Activated CD4-positive, alpha-beta T cell treated with anti-CD3 and anti-CD28 coated beads, Interleukin-2, amount 10 ng/mL, durations not matched to agents 24 days and 14 days (primary cell): ENCODE results near the gene KDM2A. TPM values are rescaled to one million over a fixed set of nuclear protein-coding genes. Genes with fewer than 3 reads are reported as not detected.
"Not testable (repeated sequence)": the region's sequence is repeated elsewhere in the genome, so short reads cannot be mapped to it uniquely, and the experiment has no call there.

Experiments
- DNase-seq: peaks from one replicate; pipeline ENCODE4 v3.0.0; 2022
- H3K27ac Mint-ChIP-seq: one replicate; pipeline ENCODE4 v1.8.0; 2022; ENCODE audit warnings: mild to moderate bottlenecking, mixed read lengths
- H3K27me3 Mint-ChIP-seq: one replicate; pipeline ENCODE4 v1.8.0; 2022; ENCODE audit warnings: mixed read lengths
- H3K36me3 Mint-ChIP-seq: one replicate; pipeline ENCODE4 v1.8.0; 2022; ENCODE audit warnings: low read depth, mild to moderate bottlenecking, mixed read lengths
- H3K4me1 Mint-ChIP-seq: one replicate; pipeline ENCODE4 v1.8.0; 2021; ENCODE audit warnings: mixed read lengths
- H3K4me3 Mint-ChIP-seq: one replicate; pipeline ENCODE4 v1.8.0; 2022; ENCODE audit warnings: mild to moderate bottlenecking, moderate library complexity, mixed read lengths
- H3K9me3 Mint-ChIP-seq: one replicate; pipeline ENCODE4 v1.8.0; 2021; ENCODE audit warnings: mixed read lengths
- intact Hi-C: fragments of 100-400 bp; cut with micrococcal nuclease; formaldehyde crosslinking; loops from one replicate; pipeline ENCODE4 v1.15.1; 2023
- total RNA-seq: library from RNA; stranded (reverse); gene quantifications from 2 replicates; pipeline ENCODE4 v1.2.3, GENCODE V29; 2022

The KDM2A gene
- total RNA-seq, 1 donor from 2014 or later = 102 TPM

DNA sequence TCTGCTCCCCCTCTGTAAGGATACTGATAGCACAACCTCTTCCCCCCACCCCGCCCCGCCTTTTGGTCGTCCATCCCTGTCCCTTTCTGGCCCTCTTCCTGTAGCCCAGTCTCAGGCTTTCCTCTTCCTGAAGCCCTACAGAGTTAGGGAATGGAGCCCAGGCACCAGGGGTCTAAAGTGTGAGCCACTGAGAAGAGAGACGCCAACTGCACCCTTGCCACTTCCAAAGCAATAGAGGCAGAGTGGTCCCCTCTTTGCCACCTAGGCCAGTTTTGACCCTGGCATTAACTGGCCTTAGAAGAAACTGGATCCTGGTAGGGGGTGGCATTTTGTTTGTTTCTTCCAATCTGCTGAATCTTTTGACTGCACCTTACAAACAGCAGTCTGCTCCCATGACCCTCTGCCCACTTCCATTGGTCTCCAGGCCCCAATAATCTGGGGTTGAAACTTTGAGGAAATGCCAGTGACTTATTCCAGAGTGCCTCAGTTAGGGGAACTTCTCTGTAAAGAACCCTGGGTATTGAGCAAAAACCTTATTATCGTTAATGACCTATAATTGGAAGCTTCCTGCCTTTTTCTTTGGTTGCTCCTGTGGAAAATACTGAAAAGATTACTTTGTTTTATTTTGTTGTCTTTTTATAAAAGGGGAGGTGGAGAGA is 137.5 kb downstream of the KDM2A start:
- intact Hi-C loops = no loop called here
- peaks cover 35% of the 10 kb centered on the region for H3K4me1 Mint-ChIP-seq
- peaks cover 54% of the 10 kb centered on the region for H3K36me3 Mint-ChIP-seq
- peak overlapping the region; percentile 52 for H3K27ac Mint-ChIP-seq
- H3K4me3 Mint-ChIP-seq = no peak overlapping the region
- DNase-seq = no peak
- H3K9me3 Mint-ChIP-seq = no peaks in the 10 kb centered on the region
- H3K27me3 Mint-ChIP-seq = no peaks in the 10 kb centered on the region

DNA sequence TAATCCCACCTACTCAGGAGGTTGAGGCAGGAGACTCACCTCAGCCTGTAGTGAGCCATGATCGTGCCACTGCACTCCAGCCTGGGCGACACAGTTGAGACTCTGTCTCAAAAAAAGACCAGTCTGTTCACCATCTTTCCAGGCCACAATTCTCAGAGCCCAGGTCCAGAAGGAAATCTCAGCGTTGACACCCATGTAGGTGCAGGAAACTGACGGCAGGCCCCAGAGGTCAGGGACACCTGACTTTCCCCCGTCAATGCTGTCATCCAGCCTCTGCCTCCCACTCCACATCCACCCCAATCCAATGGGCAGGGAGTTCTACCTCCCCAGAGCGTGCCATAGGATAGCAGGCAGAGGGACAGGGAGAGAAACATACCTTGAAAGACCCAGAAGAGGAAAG is 141.3 kb downstream of the KDM2A start:
- no peak for DNase-seq
- Mint-ChIP-seq H3K9me3 (no peaks in the 10 kb centered on the region), H3K4me3 (peak overlapping the region; percentile 24), H3K27ac (no peak overlapping the region), H3K27me3 (no peaks in the 10 kb centered on the region), H3K4me1 (peaks cover 38% of the 10 kb centered on the region), H3K36me3 (peaks cover 21% of the 10 kb centered on the region)
- intact Hi-C loops = loop anchor here (10.0 kb wide), 1 partner anchor 1606 kb away; no protein-coding TSS in a partner anchor

DNA sequence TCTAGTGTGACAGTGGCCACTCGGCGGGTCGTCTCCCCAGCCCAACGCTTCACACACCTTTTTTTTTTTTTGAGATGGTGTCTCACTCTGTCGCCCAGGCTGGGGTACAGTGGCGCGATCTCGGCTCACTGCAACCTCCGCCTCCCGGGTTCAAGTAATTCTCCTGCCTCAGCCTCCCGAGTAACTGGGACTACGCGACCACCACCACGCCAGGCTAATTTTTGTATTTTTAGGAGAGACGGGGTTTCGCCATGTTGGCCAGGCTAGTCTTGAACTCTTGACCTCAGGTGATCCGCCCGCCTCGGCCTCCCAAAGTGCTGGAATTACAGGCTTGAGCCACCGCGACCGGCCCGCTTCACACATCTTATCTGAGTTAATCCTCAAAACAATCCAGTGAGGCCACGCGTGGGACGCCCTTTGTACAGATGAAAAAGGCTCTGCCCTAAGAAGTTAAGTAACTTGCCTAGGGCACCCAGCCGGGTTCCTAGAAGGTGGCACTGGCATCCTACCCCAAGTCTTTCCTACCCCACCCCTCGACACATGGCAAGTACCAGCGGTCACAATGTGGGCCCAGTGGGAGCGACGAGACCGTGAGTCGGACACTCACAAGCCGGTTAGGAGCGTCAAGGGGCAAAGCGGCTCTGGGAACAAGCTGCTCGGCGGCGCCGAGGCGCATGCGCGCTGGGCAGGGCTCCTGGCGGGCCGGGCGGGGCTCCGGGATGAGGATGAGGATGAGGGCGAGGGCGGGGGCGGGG is 142.0 kb downstream of the KDM2A start:
- Mint-ChIP-seq H3K36me3 (peaks cover 14% of the 10 kb centered on the region), H3K4me3 (peak overlapping the region; percentile 70), H3K4me1 (peaks cover 45% of the 10 kb centered on the region)
- peak; percentile 87 for DNase-seq
- H3K27me3 Mint-ChIP-seq, H3K9me3 Mint-ChIP-seq, H3K27ac Mint-ChIP-seq: not testable (repeated sequence)
- intact Hi-C loops = loop anchor here (10.0 kb wide), 1 partner anchor 1606 kb away; no protein-coding TSS in a partner anchor

DNA sequence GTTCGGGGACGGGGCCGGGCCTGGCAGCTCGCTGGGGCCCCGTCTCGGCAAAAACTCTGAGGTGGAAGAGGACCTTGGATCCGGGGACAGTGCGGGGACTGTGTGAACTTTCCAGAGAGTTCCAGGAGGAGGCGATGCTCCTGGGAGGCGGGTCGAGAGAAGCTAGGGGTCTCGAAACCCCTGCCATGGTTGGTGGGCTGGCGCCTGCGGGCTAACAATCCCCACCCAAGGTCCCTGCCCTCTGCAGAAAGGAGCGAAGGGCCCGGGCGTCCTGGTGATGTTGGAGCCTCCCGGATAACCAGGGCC is 142.5 kb downstream of the KDM2A start:
- Mint-ChIP-seq H3K27ac (no peak overlapping the region), H3K27me3 (no peaks in the 10 kb centered on the region), H3K9me3 (no peaks in the 10 kb centered on the region), H3K4me1 (peaks cover 45% of the 10 kb centered on the region), H3K36me3 (peaks cover 13% of the 10 kb centered on the region), H3K4me3 (peak overlapping the region; percentile 70)
- no peak for DNase-seq
- intact Hi-C loops = loop anchor here (10.0 kb wide), 1 partner anchor 1607 kb away; no protein-coding TSS in a partner anchor

DNA sequence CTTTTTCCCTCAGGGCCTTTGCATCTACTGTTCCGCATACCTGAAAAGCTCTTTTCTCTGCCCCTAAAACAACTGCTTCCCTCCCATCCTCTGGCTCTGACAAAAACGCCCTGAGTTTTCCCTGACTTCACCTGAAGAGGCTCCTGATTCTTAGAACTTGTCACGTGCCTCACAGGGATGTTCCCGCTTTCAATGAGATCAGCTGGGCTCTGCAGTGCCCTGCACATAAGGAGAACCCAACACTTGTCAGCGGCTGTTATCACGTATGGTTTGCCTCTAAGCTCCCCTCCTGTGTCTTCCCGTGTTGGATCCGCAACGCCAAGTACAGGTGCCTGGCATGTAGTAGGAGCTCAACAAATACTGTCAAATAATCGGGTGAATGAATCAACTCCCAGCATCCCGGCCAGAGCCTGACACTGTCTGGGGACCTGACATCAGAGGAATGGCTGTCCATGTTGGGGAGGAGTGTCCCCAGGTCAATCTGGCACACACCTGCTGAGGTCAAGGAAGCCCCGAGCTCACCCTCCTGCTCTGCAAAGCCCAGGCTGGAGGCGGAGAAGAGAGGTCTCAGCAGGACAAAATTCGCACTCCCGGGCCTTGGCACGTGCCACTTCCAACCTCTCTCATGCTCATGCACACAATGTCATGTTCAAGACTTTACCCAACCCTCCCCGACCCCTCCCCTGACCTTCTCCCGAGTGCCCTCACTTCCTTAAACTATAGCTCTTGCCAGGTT is 143.1 kb downstream of the KDM2A start:
- no peaks in the 10 kb centered on the region for H3K27me3 Mint-ChIP-seq

DNA sequence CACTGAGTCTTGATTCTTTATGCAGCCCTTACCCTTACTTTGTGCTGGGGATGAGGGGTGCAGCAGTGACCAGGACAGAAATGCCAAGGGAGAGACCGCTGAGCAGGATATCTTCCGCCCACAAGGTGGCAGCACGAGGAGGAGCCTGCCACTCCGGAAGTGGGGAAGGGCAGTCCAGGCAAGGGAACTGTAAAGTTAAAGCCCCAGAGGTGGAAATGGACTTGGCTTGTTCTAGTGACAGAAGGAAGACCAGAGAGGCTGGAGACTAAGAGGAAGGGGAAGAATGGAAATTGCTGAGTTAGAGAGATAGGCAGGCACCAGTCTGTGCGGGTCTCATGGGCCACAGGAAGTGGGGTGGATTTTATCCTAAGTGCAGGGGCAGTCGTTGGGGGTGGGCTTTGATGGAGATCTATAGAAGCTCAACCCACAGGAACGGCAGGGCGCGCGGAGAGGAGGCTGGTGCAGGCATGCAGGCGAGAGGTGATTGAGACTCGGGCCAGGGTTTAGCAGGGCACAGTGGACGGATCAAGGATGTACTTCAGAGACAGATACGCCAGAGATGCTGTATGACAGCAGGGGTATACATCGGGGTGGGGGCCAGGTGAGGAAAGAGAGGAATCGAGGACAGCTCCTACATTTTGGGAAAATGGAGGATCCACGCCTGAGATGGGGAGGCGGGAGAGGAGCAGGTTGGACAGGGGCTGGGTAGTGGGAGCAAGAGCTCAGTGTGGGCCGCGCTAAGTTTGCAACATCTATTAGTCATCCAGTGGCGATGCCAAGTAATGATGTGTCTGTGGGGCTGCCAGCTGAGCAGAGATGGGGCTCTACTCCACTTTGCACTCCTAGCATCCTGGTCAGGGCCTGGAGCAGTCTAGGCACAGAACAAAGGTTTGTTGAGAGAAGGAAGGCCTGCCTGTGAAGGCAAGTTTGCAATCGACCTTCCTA is 143.9 kb downstream of the KDM2A start:
- peak; percentile 93 for DNase-seq
- Mint-ChIP-seq H3K36me3 (peaks cover 16% of the 10 kb centered on the region), H3K4me1 (peaks cover 46% of the 10 kb centered on the region), H3K4me3 (peak overlapping the region; percentile 64), H3K27me3 (no peaks in the 10 kb centered on the region), H3K27ac (peak overlapping the region; percentile 83), H3K9me3 (no peaks in the 10 kb centered on the region)
- intact Hi-C loops = loop anchor here (1.0 to 10.0 kb wide), 3 partner anchors 22 to 1608 kb away; no protein-coding TSS in a partner anchor

More for the DNA sequence above, 143.1 kb downstream of the KDM2A start:
- Mint-ChIP-seq H3K27ac (peak overlapping the region; percentile 83), H3K4me1 (peaks cover 45% of the 10 kb centered on the region), H3K4me3 (peak overlapping the region; percentile 70), H3K36me3 (peaks cover 10% of the 10 kb centered on the region), H3K9me3 (no peaks in the 10 kb centered on the region)
- peak; percentile 65 for DNase-seq
- intact Hi-C loops = loop anchor here (1.0 to 10.0 kb wide), 3 partner anchors 21 to 1607 kb away; no protein-coding TSS in a partner anchor

DNA sequence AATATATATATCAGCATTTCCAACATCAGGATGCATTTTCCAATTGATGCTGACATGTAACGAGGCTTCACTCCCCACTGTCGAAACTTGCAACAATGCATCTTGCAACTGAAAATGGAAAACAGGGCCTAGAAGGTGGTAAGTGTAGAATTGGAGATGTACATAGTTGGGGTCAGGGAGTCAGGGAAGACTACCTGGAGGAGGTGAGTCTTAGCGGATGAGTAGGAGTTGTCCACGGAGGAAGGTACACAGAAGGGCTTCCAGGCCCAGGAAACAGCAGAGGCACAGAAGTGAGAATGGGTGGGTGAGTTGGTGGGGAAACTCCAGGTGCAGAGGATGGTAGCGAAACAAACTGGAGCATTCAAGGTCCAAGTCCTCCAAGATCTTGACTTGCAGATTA is 145.2 kb downstream of the KDM2A start:
- intact Hi-C loops = loop anchor here (1.0 to 10.0 kb wide), 2 partner anchors 24 to 1609 kb away; no protein-coding TSS in a partner anchor
- DNase-seq = no peak
- Mint-ChIP-seq H3K27me3 (no peaks in the 10 kb centered on the region), H3K27ac (peak overlapping the region; percentile 87), H3K4me1 (peaks cover 52% of the 10 kb centered on the region), H3K9me3 (no peaks in the 10 kb centered on the region), H3K4me3 (peak overlapping the region; percentile 67), H3K36me3 (peaks cover 22% of the 10 kb centered on the region)

DNA sequence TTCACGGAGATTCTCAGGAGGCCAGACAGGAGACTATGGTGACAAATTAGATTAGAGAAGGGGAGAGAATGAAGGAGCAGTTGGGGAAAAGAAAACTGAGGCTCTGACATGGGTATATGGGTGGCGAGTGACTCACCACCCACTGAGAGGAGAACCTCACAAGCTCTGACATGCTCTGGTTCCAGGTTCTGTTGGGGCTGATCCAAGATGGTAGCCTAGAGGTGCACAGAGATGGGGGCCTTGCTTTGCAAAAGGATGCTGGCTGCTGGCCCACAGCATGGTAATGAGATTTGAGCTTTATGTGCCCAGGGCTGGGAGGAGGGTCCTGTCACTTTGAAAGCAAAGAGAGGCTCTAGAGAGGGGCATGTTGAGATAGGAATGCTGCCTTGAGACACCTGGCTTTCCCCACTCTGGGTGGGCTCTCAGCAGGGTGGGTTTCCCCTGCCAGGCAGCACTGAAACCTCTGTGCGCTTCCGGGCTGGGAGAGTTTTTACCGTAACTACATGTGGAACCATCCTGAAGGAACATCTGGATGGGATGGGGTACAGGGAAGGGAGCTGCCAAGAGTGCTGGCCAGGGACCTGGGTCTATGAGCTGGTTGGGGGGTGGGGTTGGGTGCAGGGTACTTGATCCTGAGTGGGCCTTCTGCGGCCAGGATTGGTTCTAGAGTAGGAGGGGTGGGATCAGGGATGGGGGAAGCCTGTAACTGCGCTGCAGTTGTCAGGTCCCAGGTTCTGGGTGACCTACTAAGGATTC is 146.0 kb downstream of the KDM2A start:
- peaks cover 28% of the 10 kb centered on the region for H3K36me3 Mint-ChIP-seq
- no peaks in the 10 kb centered on the region for H3K27me3 Mint-ChIP-seq
- H3K27ac Mint-ChIP-seq = peak overlapping the region; percentile 87
- DNase-seq = peak; percentile 67
- H3K4me3 Mint-ChIP-seq = peak overlapping the region; percentile 79
- H3K9me3 Mint-ChIP-seq = no peaks in the 10 kb centered on the region
- peaks cover 56% of the 10 kb centered on the region for H3K4me1 Mint-ChIP-seq
- intact Hi-C loops = loop anchor here (1.0 to 10.0 kb wide), 4 partner anchors 23 to 1610 kb away; partner anchors contain the start of genes AIP, PPP1CA and TBC1D10C

DNA sequence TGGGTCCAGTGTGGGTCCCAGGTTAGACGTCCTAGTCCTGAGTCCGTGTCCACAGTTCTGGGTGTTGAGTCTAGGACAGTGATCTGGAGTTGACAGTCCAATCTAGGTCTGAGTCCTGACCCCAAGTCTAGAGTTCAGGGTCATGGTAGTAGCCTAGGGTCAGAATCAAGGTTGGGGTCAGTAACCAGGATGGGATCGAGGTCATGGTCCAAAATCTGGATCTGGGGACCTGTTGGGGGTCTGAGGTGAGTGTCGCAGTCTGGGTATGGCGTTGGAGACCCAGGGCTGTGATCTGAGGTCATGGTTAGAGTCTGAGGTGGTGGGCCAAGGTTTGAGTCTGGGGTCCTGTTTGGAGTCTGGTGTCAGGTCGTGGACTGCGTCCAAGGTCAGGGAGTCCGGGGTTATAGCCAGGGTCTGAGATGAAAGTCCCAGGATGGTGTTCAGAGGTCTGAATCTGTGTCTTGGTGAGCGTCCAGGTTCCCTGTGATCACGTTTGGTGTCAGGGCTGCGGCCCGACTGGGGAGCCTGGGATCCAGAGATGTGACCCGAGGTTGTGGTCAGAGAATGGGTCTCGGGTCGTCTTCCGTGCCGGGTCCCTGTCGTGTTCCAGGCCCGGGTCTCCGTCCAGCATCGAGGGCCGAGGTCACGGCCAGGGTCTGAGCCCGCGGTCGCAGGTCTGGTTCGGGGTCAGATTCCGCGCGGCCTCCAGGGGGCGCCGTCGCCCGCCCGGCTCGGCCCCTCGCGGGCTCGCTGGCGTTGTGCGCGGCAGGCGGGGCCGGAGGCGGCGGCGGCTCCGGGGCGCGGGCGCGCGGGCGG is 146.8 kb downstream of the KDM2A start:
- peak; percentile 95 for DNase-seq
- no peaks in the 10 kb centered on the region for H3K9me3 Mint-ChIP-seq
- H3K4me1 Mint-ChIP-seq = peaks cover 64% of the 10 kb centered on the region
- peaks cover 36% of the 10 kb centered on the region for H3K36me3 Mint-ChIP-seq
- H3K27ac Mint-ChIP-seq = peak overlapping the region; percentile 86
- peak overlapping the region; percentile 79 for H3K4me3 Mint-ChIP-seq
- intact Hi-C loops = loop anchor here (1.0 to 10.0 kb wide), 4 partner anchors 51 to 1611 kb away; partner anchors contain the start of genes AIP, PPP1CA and TBC1D10C
- H3K27me3 Mint-ChIP-seq = no peaks in the 10 kb centered on the region

DNA sequence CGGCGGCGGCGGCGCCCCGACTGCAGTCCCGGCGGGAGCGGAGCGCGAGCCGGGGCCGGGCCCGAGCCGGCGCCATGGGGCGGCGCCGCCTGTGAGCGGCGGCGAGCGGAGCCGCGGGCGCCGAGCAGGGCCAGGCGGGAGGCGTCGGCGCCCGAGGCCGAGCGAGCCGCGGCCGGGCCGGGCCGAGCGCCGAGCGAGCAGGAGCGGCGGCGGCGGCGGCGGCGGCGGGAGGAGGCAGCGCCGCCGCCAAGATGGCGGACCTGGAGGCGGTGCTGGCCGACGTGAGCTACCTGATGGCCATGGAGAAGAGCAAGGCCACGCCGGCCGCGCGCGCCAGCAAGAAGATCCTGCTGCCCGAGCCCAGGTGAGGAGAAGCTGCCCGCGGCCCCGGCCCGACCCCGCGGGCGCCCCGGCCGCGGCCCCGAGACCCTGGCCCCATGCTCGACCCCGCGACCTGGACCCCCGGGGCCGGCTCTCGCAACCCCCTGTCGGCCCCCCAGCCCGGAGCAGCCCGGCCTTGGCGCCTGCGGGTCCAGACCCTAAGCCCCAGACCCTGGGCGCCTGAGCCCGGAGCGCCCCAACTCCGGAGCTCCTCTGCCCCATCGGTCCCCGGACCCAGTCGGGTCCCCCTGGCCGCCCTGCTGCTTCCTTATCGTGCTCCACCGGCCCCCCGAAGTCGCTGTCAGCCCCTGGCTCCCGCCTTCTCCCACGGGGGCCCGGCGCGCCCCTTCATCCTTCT is 147.6 kb downstream of the KDM2A start, which contains the start of gene GRK2:
Gene GRK2 (plus strand): TSS at position 25 of the 739 bp plus-strand sequence. CDS start 227 bp downstream, at position 252.
- H3K4me1 Mint-ChIP-seq = peaks cover 67% of the 10 kb centered on the region
- H3K36me3 Mint-ChIP-seq = peaks cover 44% of the 10 kb centered on the region
- no peaks in the 10 kb centered on the region for H3K27me3 Mint-ChIP-seq
- intact Hi-C loops = loop anchor here (1.0 to 10.0 kb wide), 4 partner anchors 51 to 1612 kb away; partner anchors contain the start of genes AIP, PPP1CA and TBC1D10C
- H3K27ac Mint-ChIP-seq = peak within 1 kb of the TSS; percentile 94
- peak within 1 kb of the TSS; percentile 97 for H3K4me3 Mint-ChIP-seq
- H3K9me3 Mint-ChIP-seq = no peaks in the 10 kb centered on the region
- peak; percentile 83 for DNase-seq
